Naive B cell (primary cell): ENCODE results near the gene ACSM2A. TPM values are rescaled to one million over a fixed set of nuclear protein-coding genes. Genes with fewer than 3 reads are reported as not detected.
"Not testable (repeated sequence)": the region's sequence is repeated elsewhere in the genome, so short reads cannot be mapped to it uniquely, and the experiment has no call there.

Experiments used
- ATAC-seq, 2 donors: fragments of 150-1000 bp; cut with Tn5 transposase; 2 replicates each; pipeline ENCODE4 v1.10.0; 2021; ENCODE audit warnings: low read depth in 2 of 2, mild to moderate bottlenecking in 2 of 2, moderate library complexity in 2 of 2
- DNase-seq: peaks from one replicate; pipeline ENCODE4 v3.0.0; 2022
- H3K27ac Mint-ChIP-seq, 6 donors: one replicate each; pipeline ENCODE4 v1.8.0; 2020 to 2022; ENCODE audit warnings: mild to moderate bottlenecking in 6 of 6, mixed read lengths in 6 of 6, moderate library complexity in 5 of 6, inconsistent platforms in 2 of 6
- H3K27me3 Mint-ChIP-seq, 3 donors: one replicate each; pipeline ENCODE4 v1.8.0; 2021 to 2022; ENCODE audit warnings: mixed read lengths in 3 of 3, mild to moderate bottlenecking in 1 of 3
- H3K36me3 Mint-ChIP-seq, 2 donors: one replicate each; pipeline ENCODE4 v1.8.0; 2020 to 2022; ENCODE audit warnings: mixed read lengths in 2 of 2, inconsistent platforms in 1 of 2, mild to moderate bottlenecking in 1 of 2
- H3K4me1 Mint-ChIP-seq, 3 donors: one replicate each; pipeline ENCODE4 v1.8.0; 2020 to 2022; ENCODE audit warnings: mixed read lengths in 3 of 3, inconsistent platforms in 1 of 3, mild to moderate bottlenecking in 1 of 3, moderate library complexity in 1 of 3
- H3K4me3 Mint-ChIP-seq, 8 donors: one replicate each; pipeline ENCODE4 v1.8.0; 2020 to 2022; ENCODE audit warnings: mild to moderate bottlenecking in 8 of 8, mixed read lengths in 8 of 8, moderate library complexity in 8 of 8, inconsistent platforms in 2 of 8
- H3K9me3 Mint-ChIP-seq, 7 donors: one replicate each; pipeline ENCODE4 v1.8.0; 2020 to 2022; ENCODE audit warnings: mixed read lengths in 7 of 7, mild to moderate bottlenecking in 5 of 7, inconsistent platforms in 2 of 7, moderate library complexity in 1 of 7
- polyA plus RNA-seq, 6 donors: library from polyadenylated mRNA; unstranded; fragments of 300-500 nt; fragmentation: Illumina TruSeq; gene quantifications; one replicate each; pipeline ENCODE4 v1.2.3, GENCODE V29; 2021; ENCODE audit warnings: low read depth in 6 of 6

Gene ACSM2A
- polyA plus RNA-seq, 6 donors from 2014 or later, result not detected

DNA sequence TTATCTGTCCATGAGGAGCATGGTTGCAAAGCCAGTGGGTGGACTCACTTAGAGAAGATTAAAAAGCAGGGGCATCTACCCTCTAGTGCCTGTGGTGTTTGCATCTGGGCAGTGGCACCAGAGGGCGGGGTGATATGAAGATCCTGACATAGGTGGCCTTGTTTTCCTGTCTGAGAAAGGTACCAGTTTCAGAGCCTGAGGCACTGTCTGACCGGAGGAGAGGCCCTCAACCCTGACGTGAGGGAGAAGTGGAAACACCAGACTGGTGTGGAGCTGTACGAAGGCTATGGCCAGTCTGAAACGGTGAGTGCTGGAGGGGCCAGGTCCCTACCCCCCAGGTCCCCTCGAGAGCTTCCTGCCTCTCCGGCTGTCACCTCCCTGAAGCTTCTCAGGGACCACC, 21.8 kb upstream of the ACSM2A start:
- not testable (repeated sequence) for DNase-seq, H3K27ac Mint-ChIP-seq, ATAC-seq, H3K4me1 Mint-ChIP-seq, H3K4me3 Mint-ChIP-seq, H3K9me3 Mint-ChIP-seq, H3K36me3 Mint-ChIP-seq
- H3K27me3 Mint-ChIP-seq, result peaks cover 0 to 24% (median 3%) of the 10 kb centered on the region in 3 donors

DNA sequence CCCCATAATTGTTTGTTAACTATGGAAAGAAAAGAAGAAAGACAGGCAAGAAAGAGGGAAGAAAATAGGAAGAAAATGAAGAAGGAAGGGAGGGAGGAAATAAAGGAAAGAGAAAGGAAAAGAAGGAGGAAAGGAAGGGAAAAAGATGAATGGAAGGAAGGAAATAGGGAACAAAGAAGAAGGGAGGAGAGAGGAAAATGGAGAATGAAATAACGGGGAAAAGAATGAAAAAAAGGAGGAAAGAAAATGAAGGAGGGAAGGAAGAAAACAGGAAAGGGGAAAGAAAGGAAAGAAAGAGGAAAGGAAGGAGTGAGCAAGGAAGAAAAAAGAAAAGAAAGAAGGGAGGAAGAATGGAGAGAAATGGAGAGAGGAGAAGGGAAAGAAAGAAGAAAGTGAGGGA, 20.8 kb upstream of the ACSM2A start:
- H3K4me3 Mint-ChIP-seq, H3K36me3 Mint-ChIP-seq, H3K4me1 Mint-ChIP-seq, H3K9me3 Mint-ChIP-seq, DNase-seq, ATAC-seq: not testable (repeated sequence)
- Mint-ChIP-seq H3K27me3 (peaks cover under 1 to 25% (median 7%) of the 10 kb centered on the region in 3 donors), H3K27ac (peak overlapping the region in 1 of 6 donors; percentile 73)

DNA sequence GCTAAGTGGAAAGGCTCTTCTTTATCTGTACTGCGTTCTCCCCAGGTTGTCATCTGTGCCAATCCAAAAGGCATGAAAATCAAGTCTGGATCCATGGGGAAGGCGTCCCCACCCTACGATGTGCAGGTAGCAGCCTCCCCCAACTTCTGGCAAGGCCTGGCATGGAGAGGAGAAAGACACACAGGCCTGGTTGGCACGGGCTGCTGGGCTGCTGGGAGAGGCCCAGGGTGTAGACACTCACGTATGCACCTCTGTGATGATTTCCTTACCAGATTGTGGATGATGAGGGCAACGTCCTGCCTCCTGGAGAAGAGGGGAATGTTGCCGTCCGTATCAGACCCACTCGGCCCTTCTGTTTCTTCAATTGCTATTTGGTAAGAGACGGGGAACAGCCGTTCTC, 20.4 kb upstream of the ACSM2A start:
- DNase-seq, result no peak

DNA sequence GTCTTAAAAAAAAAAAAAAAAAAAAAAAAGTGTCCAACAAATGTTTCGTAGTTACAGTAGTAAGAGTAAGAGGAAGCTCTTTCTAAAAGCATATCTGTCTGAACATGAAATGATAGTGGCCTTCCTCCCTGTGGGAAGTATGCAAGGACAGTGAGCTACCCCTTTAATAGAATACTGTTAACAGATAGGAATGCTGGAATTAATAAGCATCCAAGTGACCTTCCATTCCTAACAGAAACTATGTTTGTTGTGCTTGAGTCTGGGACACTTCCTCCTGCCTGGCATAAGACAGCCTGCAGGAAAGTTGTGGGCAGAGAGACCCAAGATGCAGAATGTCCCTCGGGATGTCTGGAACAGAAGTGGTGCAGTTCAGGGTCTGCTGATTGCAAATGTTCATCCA, 12.4 kb upstream of the ACSM2A start:
- H3K4me3 Mint-ChIP-seq, result not testable (repeated sequence)

More for the DNA sequence above, 20.4 kb upstream of the ACSM2A start:
- no peak for ATAC-seq
- no peak overlapping the region for H3K4me3 Mint-ChIP-seq
- no peak overlapping the region for H3K27ac Mint-ChIP-seq
- H3K36me3 Mint-ChIP-seq, result peaks cover 0 to 4% of the 10 kb centered on the region in 2 donors
- H3K4me1 Mint-ChIP-seq, result no peaks in the 10 kb centered on the region
- peaks cover 5 to 30% (median 7%) of the 10 kb centered on the region in 3 donors for H3K27me3 Mint-ChIP-seq
- H3K9me3 Mint-ChIP-seq, result peaks cover 0 to 7% (median 0%) of the 10 kb centered on the region in 7 donors

DNA sequence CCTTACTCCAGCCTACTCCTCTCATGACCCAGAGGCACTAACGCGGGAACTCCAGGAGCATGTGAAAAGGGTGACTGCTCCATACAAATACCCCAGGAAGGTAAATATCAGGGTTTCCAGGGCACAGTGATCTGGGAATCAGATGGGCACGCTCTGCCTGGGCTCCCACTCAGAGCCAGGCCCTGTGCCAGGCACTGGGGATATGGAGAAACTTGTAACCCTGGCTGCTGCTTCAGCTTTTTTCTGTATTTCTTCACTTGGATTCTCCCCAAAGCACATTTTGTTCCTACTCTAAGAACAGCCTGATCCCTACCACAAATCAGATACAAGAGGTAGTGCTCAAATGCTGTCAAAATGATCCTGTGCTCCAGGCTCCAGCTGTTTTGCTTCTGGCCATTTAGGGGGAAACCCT, 11.5 kb upstream of the ACSM2A start:
- not testable (repeated sequence) for DNase-seq, H3K27ac Mint-ChIP-seq, H3K4me3 Mint-ChIP-seq, ATAC-seq, H3K36me3 Mint-ChIP-seq, H3K9me3 Mint-ChIP-seq, H3K4me1 Mint-ChIP-seq
- peaks cover 8 to 11% (median 10%) of the 10 kb centered on the region in 3 donors for H3K27me3 Mint-ChIP-seq

More for the DNA sequence above, 12.4 kb upstream of the ACSM2A start:
- not testable (repeated sequence) for DNase-seq, H3K4me1 Mint-ChIP-seq, H3K9me3 Mint-ChIP-seq, ATAC-seq, H3K27ac Mint-ChIP-seq, H3K36me3 Mint-ChIP-seq
- peaks cover 8 to 14% (median 10%) of the 10 kb centered on the region in 3 donors for H3K27me3 Mint-ChIP-seq

DNA sequence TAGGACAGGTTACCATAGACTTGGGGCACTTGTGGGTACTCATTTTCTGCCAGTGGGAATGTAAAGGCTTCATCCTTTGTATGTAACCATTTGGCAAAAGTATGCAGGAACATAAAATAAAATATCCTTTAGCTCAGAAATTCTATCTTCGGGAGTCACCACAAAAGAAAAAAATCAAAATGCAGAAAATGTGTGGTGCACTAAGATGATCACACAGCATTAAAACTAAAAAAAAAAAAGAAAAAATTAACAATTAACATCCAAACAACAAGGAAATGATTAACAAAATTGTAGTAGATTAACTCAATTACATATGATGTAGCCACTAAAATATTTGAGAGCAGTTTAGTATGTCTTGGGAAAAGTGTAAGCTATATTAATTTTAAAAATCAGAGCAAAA, 10.6 kb upstream of the ACSM2A start:
- ATAC-seq, H3K4me3 Mint-ChIP-seq, H3K4me1 Mint-ChIP-seq, H3K27ac Mint-ChIP-seq, H3K36me3 Mint-ChIP-seq, H3K27me3 Mint-ChIP-seq, H3K9me3 Mint-ChIP-seq, DNase-seq: not testable (repeated sequence)

DNA sequence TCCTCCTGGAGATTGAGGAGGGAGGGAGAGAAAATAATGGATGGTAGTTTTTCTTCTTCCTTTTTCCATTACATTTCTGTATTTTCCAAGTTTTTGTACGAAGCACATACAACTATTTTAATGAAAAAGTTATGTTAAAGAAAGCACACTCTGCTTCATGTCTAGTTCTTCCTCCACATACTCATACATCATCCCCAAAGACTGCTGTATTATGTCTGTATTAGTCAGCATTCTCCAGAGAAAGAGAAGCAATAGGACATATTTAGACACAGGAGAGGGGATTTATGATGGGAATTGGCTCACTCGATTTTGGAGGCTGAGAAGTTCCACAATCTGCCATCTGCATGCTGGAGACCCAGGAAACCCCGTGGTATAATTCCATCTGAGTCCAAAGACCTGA, 10.1 kb upstream of the ACSM2A start:
- H3K4me3 Mint-ChIP-seq, result no peak overlapping the region
- ATAC-seq (no peak), DNase-seq (no peak)
- no peaks in the 10 kb centered on the region for H3K9me3 Mint-ChIP-seq
- H3K36me3 Mint-ChIP-seq, result no peaks in the 10 kb centered on the region
- no peak overlapping the region for H3K27ac Mint-ChIP-seq
- H3K27me3 Mint-ChIP-seq, result peaks cover under 1 to 10% (median 2%) of the 10 kb centered on the region in 3 donors
- H3K4me1 Mint-ChIP-seq, result no peaks in the 10 kb centered on the region

DNA sequence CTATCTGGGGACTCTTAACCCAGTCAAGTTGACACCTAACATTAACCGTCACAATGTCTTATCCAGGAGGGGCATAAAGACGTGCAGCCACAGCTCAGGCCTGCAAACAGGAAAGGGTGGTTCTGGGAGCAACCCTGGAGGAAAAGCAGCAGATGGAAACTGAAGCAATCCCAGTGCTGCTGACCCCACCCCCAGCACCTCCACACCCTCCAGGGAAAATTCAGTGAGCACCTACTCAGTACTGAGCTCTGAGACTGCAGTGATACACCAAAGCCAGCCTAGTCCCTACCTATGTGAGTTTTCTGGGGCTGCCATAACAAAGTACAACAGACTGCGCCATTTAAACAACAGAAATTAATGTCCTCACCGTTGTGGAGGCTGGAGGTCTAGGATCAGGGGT, 9.5 kb upstream of the ACSM2A start:
- H3K4me1 Mint-ChIP-seq, H3K4me3 Mint-ChIP-seq, H3K9me3 Mint-ChIP-seq, H3K36me3 Mint-ChIP-seq, H3K27me3 Mint-ChIP-seq, ATAC-seq, H3K27ac Mint-ChIP-seq, DNase-seq: not testable (repeated sequence)

DNA sequence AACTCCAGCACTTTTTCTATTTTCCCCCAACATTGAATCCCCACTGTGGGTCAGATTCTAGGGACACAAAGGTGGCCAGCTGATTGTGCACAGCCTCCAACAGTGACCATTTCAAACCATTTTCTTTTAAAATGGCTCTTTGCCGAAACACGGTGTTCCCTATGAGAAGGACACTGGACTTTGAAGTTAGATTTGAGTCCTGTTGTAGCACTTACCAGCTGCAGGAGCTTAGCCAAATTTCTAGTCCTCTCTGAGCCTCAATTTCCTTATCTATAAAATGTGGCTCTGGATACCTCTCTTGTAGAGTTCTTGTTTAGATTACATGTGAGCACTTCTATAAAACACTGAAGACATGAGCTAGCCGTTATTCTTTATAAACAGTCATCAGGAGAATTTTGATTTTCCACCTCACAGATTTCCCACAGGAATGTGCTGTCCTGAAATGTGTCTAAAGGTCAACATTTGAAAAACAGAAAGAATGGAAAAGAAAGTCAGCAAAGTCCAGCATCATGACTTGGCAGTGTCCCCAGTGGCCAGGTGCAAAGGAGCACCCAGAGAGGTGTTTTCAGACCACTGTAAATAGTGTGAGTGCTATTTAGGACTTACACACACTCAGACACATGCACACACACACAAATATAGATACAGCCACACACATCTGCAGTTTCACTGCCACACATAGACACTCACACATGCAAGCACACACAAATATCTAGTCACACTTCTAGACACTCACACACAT, 4.5 kb upstream of the ACSM2A start:
- H3K36me3 Mint-ChIP-seq, H3K27me3 Mint-ChIP-seq, DNase-seq, H3K27ac Mint-ChIP-seq, H3K9me3 Mint-ChIP-seq, H3K4me1 Mint-ChIP-seq, ATAC-seq, H3K4me3 Mint-ChIP-seq: not testable (repeated sequence)

DNA sequence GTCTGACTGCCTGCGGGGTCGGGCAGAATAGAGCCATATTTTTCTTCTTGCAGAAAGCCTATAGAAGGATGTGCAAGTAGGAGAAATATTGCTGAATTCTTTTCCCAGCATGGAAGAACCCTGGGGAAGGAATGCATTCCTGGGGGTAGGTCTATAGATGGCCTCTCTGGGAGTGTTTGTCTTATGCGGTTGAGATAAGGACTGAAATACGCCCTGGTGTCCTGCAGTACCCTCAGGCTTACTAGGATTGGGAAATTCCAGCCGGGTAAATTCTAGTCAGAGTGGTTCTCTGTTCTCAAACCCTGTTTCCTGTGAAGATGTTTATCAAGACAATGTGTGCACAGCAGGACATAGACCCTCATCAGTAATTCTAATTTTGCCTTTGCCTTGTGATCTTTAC, 2.3 kb downstream of the ACSM2A start:
- H3K4me1 Mint-ChIP-seq, H3K27ac Mint-ChIP-seq, H3K9me3 Mint-ChIP-seq, DNase-seq, H3K36me3 Mint-ChIP-seq, H3K4me3 Mint-ChIP-seq, ATAC-seq, H3K27me3 Mint-ChIP-seq: not testable (repeated sequence)

DNA sequence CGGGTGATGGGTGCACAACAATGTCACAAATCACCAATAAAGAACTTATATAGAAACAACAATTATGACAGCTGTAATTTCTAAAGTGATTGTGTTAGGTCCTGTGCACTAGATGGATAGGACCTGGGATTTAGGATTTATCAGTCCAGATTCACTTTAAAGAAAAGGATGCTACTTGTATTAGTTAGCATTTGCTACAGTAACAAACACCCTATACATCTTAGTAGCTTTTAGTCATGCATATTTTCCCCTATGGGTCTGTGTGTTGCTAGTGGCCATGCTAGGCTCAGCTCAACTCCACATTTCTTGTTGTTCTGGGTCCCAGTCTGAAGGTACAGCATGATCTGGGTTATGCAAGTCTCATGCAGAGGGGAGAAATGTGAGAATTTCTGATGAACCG, 7.9 kb downstream of the ACSM2A start:
- not testable (repeated sequence) for H3K4me3 Mint-ChIP-seq, H3K36me3 Mint-ChIP-seq, DNase-seq, H3K27me3 Mint-ChIP-seq, H3K27ac Mint-ChIP-seq, H3K4me1 Mint-ChIP-seq, ATAC-seq
- peaks cover 0 to 22% (median 0%) of the 10 kb centered on the region in 7 donors for H3K9me3 Mint-ChIP-seq

DNA sequence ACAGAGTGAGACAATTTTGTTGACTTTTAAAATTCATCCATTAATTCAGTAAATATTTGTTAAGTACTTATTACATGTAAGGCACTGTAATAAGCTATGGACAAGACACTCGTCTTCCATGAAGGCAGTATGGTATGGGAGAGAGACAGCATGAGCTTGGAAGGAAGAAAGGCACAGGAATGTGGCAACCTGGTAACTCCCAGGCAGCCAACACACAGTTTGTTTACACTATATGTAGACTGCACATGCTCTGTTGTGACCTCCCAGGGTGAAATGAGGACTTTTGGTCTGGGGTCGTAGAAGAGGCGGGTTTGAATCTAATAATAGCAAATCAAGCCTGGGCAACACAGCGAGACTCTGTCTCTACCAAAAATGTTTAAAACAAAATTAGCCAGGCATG, 9.0 kb downstream of the ACSM2A start:
- not testable (repeated sequence) for H3K27me3 Mint-ChIP-seq, H3K4me3 Mint-ChIP-seq, DNase-seq, ATAC-seq, H3K4me1 Mint-ChIP-seq, H3K27ac Mint-ChIP-seq, H3K36me3 Mint-ChIP-seq
- H3K9me3 Mint-ChIP-seq, result peaks cover 0 to 28% (median 0%) of the 10 kb centered on the region in 7 donors

DNA sequence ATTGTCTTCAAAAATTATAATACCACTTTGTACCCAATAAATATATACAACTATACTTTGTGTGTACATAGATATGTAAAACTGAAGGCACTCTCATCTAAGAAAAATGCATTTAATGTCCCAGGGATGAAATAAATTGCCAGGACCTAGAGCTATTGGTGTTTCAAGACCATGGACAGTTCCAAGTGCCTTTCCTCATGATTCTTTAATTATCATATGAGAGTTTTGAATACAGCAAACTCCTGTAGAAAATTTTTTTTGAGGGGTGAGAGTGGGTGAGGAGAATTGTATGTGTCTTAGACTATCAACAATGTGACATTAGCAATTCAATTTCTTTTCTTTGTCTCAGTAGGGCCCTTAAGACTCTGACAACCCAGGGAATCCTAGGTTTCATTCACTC, 17.6 kb downstream of the ACSM2A start:
- H3K36me3 Mint-ChIP-seq, H3K4me1 Mint-ChIP-seq, H3K27me3 Mint-ChIP-seq, DNase-seq, H3K4me3 Mint-ChIP-seq, H3K27ac Mint-ChIP-seq, ATAC-seq: not testable (repeated sequence)
- H3K9me3 Mint-ChIP-seq, result peaks cover 4 to 31% (median 12%) of the 10 kb centered on the region in 7 donors

DNA sequence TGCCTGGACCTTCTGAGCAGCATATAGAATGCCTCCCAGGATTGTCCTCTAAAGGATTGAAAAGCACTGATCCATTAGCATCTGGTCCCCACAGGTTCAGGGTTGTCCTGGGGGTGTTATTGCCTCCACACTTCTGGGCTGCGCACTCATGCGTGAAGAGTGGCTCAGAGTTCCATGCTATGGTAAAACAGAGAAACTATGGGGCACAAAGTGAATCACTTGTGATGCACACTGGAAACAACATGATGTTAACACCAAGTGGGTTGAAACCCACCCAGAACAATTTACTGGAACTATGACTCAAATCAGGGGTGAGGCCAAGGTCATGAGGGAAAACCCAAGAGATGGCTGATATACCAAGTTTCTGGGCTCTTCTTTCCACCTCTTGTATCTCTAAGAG, 18.6 kb downstream of the ACSM2A start:
- not testable (repeated sequence) for DNase-seq, H3K36me3 Mint-ChIP-seq, H3K4me1 Mint-ChIP-seq, H3K27ac Mint-ChIP-seq, H3K27me3 Mint-ChIP-seq, ATAC-seq, H3K4me3 Mint-ChIP-seq
- peaks cover 5 to 32% (median 12%) of the 10 kb centered on the region in 7 donors for H3K9me3 Mint-ChIP-seq
